ENCODE results near the gene ZG16B. TPM values are rescaled to one million over a fixed set of nuclear protein-coding genes. Genes with fewer than 3 reads are reported as not detected.

Gene ZG16B
- total RNA-seq, 1 donor from 2014 or later = 0.27 TPM

DNA sequence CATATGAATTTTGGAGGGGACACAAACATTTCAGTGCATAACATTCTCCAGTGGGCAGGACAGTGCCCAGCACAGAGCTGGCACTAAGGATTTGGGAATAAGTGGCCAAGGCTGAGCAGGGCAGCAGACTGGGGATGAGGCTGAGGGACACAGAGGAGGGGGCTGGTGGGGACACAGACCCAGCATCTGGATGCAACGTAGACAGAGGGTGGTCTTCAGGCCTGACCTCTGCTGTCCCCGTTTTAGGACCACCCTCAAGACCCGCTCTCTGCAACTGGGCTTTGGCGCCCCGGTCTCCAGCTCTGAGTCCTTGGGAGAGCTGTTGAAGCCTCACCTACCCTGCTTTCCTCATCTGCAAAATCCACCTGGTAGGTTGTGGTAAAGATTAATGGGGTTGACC, 39.5 kb upstream of the ZG16B start:
- H3K9me3 ChIP-seq (replicated peaks) = no peaks in the 10 kb centered on the region
- intact Hi-C loops (cut with micrococcal nuclease) = no loop called here
- H3K36me3 ChIP-seq = no peaks in the 10 kb centered on the region
- no peak overlapping the region for H3K27ac ChIP-seq (replicated peaks)
- peaks cover 69% of the 10 kb centered on the region for H3K27me3 ChIP-seq (ENCODE audit: low read depth)
- no peak for DNase-seq
- no peak for TF ChIP-seq CTCF (IDR thresholded peaks at IDR 0.05; ENCODE audit: borderline replicate concordance)
- H3K4me3 ChIP-seq = no peak overlapping the region
- peaks cover 2% of the 10 kb centered on the region for H3K4me1 ChIP-seq

DNA sequence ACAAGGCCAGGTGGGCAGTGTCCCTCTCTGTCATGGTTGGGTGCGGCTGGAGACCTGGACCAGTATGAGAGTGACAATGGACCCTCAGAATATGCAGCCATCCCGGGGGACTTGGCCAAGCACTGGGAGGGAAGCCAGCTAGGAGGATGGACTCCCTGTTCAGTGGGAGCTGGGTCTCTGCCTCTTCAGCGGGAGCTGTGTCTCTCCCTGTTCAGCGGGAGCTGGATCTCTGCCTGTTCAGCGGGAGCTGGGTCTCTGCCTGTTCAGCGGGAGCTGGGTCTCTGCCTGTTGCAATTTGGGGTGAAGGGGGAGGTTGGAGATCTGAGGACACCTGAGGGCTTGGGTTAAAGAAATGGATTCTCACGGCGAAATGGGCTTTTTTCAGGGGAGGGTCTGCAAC, 38.9 kb upstream of the ZG16B start:
- intact Hi-C loops (cut with micrococcal nuclease) = no loop called here
- peaks cover 69% of the 10 kb centered on the region for H3K27me3 ChIP-seq (ENCODE audit: low read depth)
- no peak for DNase-seq

DNA sequence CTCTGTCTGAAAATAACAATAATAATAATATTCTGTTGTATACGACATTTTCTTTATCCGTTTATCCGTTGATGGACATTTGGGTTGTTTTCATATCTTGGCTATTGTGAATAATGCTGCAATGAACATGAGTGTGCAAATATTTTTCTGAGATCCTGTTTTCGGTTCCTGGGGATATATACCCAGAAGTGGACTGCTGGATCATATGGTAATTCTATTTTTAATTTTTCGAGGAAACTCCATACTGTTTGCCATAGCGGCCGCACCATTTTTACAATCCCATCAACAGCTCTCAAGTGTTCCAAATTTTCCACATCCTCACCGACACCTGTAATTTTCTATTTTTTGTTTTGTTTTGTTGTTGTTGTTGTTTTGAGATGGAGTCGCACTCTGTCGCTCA, 37.2 kb upstream of the ZG16B start:
- no peak for TF ChIP-seq CTCF (IDR thresholded peaks at IDR 0.05; ENCODE audit: borderline replicate concordance)
- Histone ChIP-seq H3K4me3 (no peak overlapping the region), H3K27ac (replicated peaks) (no peak overlapping the region), H3K36me3 (no peaks in the 10 kb centered on the region), H3K9me3 (replicated peaks) (no peaks in the 10 kb centered on the region), H3K27me3 (ENCODE audit: low read depth) (peaks cover 66% of the 10 kb centered on the region), H3K4me1 (no peaks in the 10 kb centered on the region)
- intact Hi-C loops (cut with micrococcal nuclease) = no loop called here
- no peak for DNase-seq

More for the DNA sequence above, 38.9 kb upstream of the ZG16B start:
- TF ChIP-seq CTCF (IDR thresholded peaks at IDR 0.05; ENCODE audit: borderline replicate concordance) = no peak
- H3K4me3 ChIP-seq = no peak overlapping the region
- H3K36me3 ChIP-seq = no peaks in the 10 kb centered on the region
- H3K9me3 ChIP-seq (replicated peaks) = no peaks in the 10 kb centered on the region
- no peaks in the 10 kb centered on the region for H3K4me1 ChIP-seq
- H3K27ac ChIP-seq (replicated peaks) = no peak overlapping the region

- Histone ChIP-seq H3K27me3 (ENCODE audit: low read depth) (peaks cover 63% of the 10 kb centered on the region), H3K9me3 (replicated peaks) (no peaks in the 10 kb centered on the region), H3K36me3 (no peaks in the 10 kb centered on the region), H3K4me1 (no peaks in the 10 kb centered on the region), H3K4me3 (no peak overlapping the region), H3K27ac (replicated peaks) (no peak overlapping the region)
- no peak for TF ChIP-seq CTCF (IDR thresholded peaks at IDR 0.05; ENCODE audit: borderline replicate concordance)
- intact Hi-C loops (cut with micrococcal nuclease) = no loop called here
- no peak for DNase-seq
Observed at GRCh38 chr16:2795395-2796143, 34.5 kb upstream of the ZG16B start.

GRCh38 chr16:2798723-2799204, 31.3 kb upstream of the ZG16B start:
- H3K27me3 ChIP-seq (ENCODE audit: low read depth) = peaks cover 40% of the 10 kb centered on the region
- H3K4me1 ChIP-seq = no peaks in the 10 kb centered on the region
- DNase-seq = no peak
- TF ChIP-seq CTCF (IDR thresholded peaks at IDR 0.05; ENCODE audit: borderline replicate concordance) = no peak
- H3K9me3 ChIP-seq (replicated peaks) = peaks cover 10% of the 10 kb centered on the region
- H3K36me3 ChIP-seq = no peaks in the 10 kb centered on the region
- intact Hi-C loops (cut with micrococcal nuclease) = no loop called here
- no peak overlapping the region for H3K4me3 ChIP-seq
- H3K27ac ChIP-seq (replicated peaks) = no peak overlapping the region
